HG03457 (cell line): Measurements from ENCODE around the gene UQCRC1.
A peak's percentile ranks its signal among the peaks of the same experiment; 100 is the strongest.

Experiments
- ATAC-seq: cut with Tn5 transposase; IDR thresholded peaks from one replicate; pipeline ENCODE4 v1.9.1; 2021; ENCODE audit warnings: moderate number of reproducible peaks; ENCODE audit not compliant: unreplicated experiment

Gene UQCRC1

DNA sequence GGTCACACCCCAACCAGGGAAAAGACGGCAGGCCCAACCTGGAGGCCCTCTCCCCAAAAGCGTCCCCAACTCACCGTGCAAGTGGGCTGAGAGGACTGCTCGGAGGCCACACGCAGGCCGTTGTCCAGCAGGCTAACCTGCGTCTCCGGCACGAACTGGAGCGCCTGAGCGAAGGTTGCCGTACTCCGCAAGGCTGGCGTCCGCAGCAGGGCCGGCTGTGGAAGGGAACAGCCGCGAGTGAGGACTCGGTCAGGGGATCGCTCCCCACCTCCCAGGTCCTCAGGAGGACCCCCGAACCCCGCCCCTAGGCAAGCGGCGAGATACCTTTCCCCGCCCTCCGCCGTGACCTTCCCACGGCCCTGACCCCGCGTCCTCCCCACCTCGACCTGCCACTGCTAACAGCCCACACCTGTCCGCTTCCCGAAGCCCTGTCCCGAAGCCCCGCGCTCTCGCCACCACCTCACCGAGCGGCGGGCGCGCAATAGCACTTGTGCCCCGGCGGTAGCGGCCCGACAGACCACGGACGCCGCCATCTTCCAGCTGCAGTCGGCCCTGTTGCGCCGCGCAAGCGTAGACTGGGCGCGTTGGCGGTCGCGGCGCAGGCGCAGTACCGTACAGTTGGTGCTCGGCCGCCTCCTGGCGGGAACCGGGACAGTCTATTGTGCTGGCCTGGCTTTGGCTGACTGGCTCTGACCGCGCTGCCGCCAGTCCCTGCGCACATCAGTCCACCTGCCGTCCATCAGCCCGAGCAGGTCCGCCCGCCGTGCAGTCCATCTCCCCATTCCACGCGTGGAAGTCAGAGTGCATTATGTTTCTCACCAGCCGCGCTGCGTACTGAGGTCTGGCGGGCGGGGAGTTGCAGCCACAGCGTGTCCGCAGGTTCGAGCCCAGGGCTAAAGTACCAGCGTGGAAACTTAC is at the start of gene UQCRC1:
Gene UQCRC1 (minus strand): TSS at position 559 of the 918 bp plus-strand sequence. CDS start 26 bp downstream, at position 533.
- ATAC-seq, result peak; percentile 90

DNA sequence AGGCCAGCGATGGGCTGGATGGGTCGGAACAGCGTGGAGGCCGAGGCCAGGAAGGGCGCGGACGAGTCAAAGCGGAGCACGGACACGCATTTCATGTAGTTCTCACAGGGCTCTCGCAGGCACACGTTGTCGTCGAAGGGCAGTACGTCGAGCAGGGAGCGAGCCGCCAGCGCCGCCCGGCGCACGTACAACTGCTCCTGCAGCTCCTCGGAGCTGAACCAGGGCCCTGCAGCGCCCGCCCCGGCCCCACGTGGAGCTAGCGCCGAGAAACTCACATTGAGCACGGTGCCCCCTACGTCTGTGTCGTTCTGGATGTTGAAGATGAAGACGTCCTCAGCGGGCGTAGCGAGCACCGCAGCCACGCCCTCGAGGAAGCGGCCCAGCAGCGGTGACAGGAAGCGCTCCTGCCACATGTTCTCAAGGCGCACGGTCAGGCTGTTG is 47.4 kb upstream of the UQCRC1 start:
- ATAC-seq, result no peak

DNA sequence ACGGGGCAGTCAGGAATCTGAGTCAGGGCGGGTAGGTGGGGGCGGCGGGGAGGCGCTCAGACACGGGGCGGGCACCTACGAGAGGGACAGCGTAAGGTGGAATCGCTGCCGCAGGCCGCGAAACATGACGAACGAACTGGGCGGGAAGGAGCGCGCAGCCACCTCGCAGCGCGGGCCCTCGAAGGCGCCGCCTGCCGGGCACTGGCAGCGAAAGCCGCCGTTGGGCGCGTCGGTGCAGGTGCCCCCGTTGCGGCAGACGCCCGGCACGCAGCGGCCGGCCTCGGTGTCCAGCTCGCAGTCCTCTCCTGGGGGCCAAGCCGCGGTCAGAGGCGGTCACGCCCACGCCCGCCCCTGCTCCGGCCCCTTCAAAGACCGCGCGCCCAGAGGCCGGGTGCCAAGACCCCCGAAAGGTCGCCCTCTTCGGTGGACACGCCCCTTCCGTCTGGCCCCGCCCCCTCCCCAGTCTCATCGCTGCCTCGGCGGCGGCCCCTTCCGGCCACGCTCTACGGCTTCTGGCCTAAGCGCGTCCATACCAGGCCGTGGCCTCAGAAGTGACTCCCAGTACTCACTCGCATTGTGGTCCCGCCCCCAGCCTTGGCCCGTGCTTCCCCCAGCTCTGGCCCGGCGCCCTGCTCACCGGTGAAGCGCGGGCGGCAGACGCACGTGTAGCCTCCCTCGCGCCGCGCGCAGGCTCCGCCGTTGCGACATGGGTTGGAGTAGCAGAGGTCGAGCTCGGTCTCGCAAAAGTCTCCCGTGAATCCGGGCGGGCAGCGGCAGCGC is 46.8 kb upstream of the UQCRC1 start:
- no peak for ATAC-seq

DNA sequence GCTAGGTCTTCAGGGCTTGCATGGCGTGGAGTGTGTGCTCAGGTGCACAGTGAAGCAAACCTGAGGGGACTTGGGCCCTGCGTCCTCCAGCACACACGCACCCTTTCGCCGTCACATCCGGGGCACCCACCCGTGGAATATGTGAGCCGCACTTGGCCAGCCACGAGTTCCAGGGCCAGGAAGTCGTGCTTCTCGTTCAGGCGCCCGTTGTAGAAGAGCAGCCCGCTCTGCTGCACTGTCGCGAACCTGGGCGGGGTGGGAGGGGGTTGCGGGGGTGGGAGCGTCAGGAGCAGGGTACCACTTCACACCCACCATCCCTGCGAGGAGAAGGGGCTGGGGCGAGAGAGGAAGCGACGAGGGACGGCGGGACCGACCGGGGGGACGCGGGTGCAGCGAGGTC is 46.2 kb upstream of the UQCRC1 start:
- ATAC-seq, result no peak

DNA sequence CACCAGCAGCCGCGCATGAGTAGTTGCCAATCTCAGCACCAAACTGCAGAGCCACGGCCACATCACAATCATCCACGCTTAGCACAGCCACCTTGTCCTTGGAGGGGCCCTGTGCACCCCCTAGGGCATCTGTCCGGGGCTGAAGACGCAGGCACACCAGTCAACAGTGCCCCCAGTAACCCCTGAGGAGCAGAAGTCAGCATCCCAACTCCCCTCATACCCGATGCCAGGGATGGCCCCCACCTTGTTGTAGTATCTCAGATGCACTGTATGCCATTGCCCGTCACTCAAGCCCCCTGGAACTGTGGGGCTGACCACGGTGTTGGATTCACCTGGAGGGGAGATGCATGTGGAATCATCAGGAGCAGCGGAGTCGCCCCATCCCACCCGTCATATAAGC is 45.6 kb upstream of the UQCRC1 start:
- no peak for ATAC-seq

DNA sequence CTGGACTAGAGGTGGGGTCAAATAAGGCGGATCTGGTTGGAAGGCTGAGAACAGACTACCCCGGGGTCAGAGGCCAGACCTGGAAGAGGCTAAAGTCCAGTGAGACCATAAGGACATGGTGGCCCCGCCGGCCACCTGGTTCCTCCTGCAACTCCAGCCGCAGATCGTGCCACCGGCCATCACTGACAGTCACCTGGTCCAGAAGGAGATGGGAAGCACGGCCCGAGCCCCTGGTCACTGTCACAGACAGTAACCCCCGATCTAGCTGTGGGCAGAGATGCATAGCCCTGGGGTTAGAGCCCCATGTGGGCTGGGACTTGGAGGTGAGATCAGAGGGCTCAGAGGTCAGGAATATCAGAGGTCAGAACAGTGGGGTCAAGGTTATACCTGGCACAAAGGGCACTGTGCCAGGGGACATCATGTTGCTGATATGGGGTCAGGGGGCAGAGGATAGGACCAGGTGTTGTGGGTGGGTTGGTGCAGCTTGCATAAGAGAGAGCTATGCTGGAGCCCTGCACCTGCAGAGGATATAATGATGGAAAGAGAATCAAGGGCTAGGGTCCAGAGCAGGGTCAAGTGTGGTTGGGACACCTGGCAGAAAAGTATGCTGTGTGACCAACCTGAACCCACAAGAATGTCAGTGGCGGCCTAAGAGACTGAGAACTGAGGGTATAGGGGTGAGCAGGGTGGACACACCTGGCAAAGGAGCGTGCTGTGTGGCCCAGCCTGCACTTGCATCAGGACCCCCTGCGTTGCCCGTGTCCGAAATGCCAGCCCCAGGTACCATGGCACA is 43.7 kb upstream of the UQCRC1 start:
- ATAC-seq, result no peak

DNA sequence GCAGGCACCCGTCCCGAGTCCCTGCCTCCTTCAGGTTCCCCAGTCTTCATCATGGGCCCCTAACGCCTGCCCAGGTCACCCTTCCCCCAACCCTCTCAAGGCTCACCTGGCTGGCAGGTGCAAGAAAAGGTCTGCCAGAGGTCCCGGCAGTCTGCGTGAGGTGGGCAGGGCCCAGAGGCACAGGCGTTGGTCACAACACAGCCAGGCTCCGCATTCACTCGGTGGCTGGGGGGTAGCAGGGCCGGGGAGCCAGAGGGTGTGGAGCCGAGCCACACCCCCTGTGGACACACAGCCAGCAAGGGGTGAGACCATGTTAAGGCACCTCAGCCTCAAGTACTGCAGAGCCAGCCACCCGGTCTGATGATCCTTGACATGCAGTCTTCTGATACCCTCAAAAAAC is 42.3 kb upstream of the UQCRC1 start:
- no peak for ATAC-seq

DNA sequence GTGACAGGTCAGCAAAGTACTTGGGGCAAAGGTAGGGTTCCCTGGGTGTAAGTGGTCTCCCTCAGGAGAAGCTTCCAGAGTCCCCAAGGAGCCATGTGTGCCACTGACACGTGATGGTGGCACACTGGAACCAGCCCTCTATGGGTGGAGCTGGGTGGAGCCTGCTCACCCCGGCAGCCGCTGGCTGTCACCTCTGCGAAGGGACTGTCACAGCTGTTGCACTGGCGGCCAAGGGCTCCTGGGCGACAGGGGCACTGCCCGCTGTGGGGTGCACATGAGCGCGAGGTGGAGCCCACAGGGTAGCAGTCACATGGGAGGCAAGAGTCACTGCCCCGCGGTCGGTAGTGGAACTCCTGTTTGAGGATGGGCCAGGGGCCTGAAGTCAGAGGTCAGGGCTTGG is 41.3 kb upstream of the UQCRC1 start:
- no peak for ATAC-seq

DNA sequence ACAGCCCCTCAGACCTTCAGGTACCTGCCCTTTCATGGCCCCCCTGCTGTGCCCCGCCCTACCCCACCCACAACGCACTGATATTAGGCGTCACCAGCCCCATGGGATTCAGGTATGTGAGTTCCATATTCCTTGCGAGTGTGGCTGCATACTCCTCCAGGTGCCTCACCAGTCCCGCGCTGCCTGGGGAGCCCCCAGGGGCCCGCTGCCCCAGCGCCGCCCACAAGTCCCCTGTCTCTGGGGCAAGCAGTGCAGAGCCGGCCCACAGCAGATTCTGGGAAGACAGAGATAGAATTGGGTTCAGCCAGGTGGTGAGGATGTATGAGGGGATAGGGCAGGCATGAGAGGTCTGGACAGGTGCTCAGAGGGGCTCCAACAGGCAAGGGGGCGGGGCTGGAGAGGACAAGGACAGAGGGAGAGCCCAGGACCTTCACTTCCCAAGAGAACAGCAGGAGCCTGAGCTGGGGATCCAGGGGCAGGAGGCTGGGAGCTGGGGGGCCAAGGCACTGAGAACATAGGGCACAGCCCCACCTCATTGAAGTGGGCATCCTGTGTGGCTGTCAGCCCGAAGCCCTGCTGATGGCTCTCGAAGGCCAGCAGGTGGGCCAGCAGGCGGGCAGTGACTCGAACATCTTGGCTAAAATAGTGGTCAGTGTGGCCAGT is 38.9 kb upstream of the UQCRC1 start:
- ATAC-seq, result no peak

DNA sequence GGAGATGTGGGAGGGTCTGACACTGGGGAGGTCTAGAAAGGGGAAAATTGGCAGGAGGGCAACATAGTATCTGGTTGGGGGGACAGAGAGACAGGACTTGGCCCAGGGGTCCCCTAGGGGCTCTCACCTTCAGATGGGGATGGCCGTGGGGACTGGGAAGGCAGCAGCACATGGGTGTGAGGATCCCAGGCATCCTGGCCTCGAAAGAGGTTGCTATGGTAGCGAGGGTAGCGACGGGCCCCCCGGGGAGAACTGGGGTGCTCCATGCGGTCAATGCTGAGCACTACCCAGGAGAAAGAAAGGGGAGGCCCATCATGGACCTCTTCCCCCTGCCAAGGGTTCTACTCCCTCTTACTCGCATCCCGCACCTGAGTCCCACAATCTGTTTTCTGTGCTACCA is 38.3 kb upstream of the UQCRC1 start:
- no peak for ATAC-seq

DNA sequence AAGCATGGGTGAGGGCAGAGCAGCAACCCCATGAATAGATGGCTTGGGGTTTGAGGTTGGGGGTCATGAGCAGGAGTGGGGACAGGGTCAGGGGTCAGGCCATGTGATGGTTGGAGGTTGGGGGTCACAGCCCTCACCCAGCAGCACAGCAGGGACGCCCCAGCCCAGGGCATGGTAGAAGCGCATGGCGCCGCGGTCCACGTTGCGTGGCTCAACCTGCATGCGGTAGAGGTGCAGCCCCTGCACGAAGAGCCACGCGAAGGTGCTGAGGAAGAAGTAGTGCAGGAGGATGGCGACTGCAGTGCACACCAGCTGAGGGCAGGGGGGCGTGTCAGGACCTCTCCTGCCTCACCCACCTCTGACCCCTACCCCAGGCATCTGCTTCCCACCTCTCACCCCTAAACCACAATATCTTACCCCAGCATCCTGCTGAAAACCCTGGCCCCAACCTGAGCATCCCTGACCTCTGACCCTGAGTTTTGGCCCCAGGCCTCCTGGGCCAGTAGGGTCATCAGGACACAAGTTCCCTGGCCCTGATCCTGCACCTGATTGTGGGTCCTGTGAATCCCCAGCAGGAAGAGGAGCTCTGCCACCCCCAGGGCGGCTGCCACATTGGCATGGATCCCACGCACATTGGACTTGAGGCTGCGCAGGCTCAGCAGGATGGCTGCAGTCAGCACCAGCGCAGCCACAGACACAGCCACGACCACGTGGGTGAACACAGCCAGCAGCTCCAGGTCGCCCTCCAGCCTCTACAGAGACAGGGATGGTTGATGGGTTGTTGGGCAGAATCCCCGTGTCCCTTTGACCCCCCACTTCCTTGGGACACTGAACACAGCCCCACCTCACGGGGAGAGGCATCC is 35.7 kb upstream of the UQCRC1 start:
- ATAC-seq, result no peak

DNA sequence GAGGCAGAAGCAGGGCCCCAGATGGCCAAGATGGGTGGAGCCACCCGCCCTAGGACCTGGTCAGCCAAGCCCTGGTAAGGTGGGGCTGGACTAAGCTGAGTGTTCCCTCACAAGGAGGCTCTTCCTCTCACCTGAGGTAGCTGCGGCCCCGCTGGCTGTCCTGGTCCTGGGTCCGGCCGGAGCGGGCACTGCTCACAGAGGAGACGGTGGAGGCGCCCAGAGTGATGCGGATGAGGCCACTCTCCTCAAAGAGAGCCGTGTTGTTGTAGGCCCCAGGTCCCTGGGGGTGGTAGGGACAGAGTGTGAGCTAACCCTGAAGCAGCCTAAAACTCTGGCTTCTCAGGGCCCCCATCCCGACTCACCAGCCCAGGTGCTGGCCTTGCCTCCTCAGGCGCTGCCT is 33.2 kb upstream of the UQCRC1 start:
- ATAC-seq, result no peak

DNA sequence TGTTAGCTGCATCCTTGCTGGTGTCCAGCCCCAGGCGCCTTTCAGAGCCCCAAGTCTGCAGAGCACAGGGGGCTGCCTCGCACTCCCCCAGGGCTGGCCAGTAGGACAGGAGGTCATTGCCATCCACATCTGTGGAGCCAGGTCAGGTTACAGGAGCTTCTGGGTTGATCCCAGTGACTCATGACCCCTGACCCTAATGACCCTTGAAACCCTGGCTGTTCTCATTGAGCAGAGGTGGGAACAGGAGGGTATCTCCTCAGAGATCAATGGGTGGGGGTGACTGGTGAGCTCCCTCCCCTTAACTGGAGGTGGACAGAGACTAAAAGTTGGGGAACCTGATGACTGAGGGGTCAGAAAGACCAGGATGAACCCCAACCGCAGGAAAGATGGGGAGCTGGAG is 31.9 kb upstream of the UQCRC1 start:
- ATAC-seq, result no peak

DNA sequence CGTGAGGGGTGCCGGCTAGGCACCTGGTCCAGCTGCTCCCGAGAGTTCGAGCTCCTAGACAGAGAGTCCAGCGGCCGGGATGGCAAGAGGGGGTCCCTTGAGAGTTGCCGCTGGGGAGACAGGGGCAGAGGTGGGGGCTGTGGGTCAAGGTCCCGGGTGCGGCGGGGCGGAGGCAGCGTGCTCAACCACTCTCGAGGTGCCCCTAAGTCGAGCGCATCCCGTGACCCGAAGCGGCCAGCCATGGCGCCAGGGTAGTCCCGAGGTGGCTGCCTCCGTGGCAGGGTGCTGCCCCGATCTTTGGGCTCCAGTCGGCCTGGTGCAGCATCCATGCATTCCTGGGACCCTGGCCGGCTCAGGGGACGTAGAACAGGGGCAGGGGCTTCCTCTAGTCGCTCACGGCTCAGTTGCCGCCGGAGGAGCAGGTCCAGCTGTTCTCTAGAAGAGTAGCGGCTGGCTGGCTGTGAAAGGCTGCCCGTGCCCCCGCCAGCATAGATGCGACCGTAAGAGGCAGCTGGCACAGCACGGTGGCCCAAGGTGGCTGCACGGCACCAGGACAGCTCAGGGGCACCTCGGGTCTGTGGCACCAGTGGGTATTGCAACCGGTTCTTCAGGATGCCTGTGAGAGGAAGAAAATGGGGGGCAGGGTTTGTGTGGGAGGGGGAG is 30.6 kb upstream of the UQCRC1 start:
- ATAC-seq, result no peak

DNA sequence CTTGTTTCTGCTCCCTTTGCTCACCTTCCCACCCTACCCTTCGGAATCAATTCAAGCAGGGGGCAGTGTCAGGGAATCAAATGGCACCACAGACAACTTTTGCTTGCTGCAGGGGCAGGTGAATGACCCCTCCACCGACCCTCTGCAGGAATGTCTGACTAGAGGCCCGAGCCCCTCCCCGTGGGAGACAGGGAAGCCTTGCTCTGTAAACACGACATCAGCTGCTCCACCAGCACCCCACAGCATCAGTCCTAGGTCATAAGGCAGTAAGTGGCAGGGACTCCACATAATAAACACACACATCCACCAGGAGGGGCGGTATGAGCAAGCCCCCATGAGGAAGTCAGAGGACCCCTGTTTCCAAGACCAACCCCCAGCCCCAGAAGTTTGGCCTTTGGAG is 27.9 kb upstream of the UQCRC1 start:
- no peak for ATAC-seq

DNA sequence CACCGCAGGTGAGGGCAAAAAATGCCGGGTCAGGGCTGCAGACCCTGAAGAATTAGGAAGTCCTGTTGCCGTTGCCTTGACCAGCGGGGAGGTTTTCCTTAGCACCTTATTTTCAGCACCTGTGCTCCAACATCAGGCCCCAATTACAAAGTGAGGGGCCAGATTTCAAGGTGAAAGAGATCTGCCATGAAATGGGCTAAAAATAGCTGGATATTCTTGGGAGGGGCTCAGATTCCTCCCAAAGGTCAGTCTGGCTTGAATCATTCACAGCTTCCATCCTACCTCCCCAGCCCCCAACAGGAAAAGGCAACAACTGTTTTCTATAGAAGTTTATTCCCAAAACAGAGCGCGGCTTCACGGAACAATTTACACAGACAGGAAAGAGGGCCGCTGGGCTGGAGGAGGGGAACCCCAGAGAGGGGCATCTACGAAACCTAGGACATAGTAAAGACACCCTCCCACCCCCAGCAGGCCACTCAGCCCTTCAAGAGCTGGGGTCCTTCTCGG is 26.8 kb upstream of the UQCRC1 start:
- ATAC-seq, result no peak

DNA sequence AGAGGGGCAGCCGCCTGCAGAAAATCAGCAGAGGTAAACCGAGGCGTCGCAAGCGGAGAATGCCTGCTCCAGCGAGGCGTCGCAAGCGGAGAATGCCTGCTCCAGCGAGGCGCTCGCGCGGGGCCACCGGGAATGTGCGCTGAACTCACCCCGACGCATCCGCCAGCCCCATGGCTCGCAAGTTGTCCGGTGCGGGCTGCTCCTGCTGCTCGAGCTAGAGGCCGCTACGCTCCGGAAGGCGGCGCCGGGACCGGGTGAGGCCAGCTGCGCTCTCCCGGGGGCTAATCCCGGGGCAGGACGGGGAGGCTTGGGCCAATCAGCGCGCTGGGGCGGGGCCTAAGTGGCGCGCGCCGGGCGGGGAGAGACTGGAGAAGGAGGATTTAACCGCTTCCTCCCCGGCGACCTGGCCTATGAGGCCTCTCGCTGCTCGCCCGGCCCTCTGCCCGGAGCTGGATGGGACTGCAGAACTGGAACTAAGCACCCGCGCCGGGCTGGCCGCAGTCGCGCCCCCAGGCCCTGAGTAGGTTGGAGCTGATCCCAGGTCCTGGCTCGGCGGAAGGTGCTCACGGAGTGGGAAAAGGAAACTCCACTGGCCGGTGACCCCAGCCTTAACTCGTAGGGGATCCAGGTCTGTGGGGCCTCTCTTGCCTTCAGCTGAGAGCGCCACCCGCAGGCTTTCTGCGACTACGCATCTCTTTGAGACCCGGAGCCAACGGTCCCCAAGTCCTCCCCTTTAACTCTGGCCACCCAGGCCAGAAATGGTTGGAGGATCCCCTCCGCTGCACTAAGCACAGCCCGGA is 26.0 kb upstream of the UQCRC1 start, which contains the start of gene SLC26A6:
Gene SLC26A6 (minus strand): TSS at position 240 of the 800 bp plus-strand sequence. CDS start 68 bp downstream, at position 172.
- ATAC-seq, result peak; percentile 62

DNA sequence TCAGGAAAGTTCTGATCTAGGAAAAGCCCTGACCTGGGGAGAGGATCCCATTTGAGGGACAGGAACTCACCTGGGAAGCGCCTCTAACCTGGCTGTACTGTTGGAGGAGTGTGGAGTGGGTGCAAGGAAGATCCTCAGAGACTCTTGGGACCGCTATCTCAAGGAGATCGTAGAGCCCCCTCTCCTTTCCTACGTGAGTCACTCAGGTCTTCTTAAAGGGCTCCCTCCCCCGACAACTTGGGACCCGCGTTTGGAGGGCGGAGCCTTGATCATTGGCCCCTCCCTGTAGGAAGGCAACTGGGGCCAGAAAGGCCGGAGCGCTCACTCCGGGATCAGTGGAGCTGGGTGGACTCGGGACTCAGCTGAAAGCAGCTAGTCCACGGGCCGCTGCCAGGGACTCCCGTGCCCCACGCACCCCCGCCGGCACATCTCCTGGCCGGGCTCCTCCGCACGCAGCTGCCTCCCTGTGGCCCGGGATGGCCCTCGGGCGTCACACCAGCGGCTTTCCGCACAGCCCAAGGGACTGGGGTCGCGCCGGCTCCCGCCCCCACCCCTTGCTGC is 25.3 kb upstream of the UQCRC1 start:
- ATAC-seq, result peak; percentile 13
